ENCODE measurements around the gene CPNE6. TPM values are rescaled to one million over a fixed set of nuclear protein-coding genes. Genes with fewer than 3 reads are reported as not detected.

CPNE6 gene
- total and polyA plus RNA-seq, 2 donors from 2014 or later, result 0.19 to 3.4 TPM

GRCh38 chr14:24057867-24058259 lies 13.5 kb upstream of the CPNE6 start:
- no peaks in the 10 kb centered on the region for H3K9me3 ChIP-seq (ENCODE audit: control insufficient read depth in 2 of 3, insufficient read depth in 1 of 3, low read length in 3 of 3)
- intact Hi-C loops (cut with DNase I), result no loop called here
- no peak overlapping the region for H3K27ac ChIP-seq (ENCODE audit: low read depth in 2 of 2, low read length in 2 of 2)
- H3K4me1 ChIP-seq (ENCODE audit: control insufficient read depth in 2 of 3, insufficient read depth in 2 of 3, low read depth in 1 of 3, low read length in 3 of 3), result peaks cover 0 to 26% (median 14%) of the 10 kb centered on the region in 3 donors
- H3K27me3 ChIP-seq (ENCODE audit: control insufficient read depth, insufficient read depth, low read length), result no peaks in the 10 kb centered on the region
- no peaks in the 10 kb centered on the region for H3K36me3 ChIP-seq (ENCODE audit: control insufficient read depth in 2 of 3, insufficient read depth in 3 of 3, low read length in 3 of 3)
- peak in 1 of 5 donors; percentile 67 for DNase-seq
- H3K4me3 ChIP-seq (ENCODE audit: low read length in 3 of 3), result no peak overlapping the region
- no peak overlapping the region for H3K9ac ChIP-seq (ENCODE audit: low read length in 3 of 3)
- FAIRE-seq, result no peak
- TF ChIP-seq, protein P1, sequence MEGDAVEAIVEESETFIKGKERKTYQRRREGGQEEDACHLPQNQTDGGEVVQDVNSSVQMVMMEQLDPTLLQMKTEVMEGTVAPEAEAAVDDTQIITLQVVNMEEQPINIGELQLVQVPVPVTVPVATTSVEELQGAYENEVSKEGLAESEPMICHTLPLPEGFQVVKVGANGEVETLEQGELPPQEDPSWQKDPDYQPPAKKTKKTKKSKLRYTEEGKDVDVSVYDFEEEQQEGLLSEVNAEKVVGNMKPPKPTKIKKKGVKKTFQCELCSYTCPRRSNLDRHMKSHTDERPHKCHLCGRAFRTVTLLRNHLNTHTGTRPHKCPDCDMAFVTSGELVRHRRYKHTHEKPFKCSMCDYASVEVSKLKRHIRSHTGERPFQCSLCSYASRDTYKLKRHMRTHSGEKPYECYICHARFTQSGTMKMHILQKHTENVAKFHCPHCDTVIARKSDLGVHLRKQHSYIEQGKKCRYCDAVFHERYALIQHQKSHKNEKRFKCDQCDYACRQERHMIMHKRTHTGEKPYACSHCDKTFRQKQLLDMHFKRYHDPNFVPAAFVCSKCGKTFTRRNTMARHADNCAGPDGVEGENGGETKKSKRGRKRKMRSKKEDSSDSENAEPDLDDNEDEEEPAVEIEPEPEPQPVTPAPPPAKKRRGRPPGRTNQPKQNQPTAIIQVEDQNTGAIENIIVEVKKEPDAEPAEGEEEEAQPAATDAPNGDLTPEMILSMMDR (IDR thresholded peaks at IDR 0.05; ENCODE audit: borderline replicate concordance, extremely low read depth, insufficient read depth), result no peak

DNA sequence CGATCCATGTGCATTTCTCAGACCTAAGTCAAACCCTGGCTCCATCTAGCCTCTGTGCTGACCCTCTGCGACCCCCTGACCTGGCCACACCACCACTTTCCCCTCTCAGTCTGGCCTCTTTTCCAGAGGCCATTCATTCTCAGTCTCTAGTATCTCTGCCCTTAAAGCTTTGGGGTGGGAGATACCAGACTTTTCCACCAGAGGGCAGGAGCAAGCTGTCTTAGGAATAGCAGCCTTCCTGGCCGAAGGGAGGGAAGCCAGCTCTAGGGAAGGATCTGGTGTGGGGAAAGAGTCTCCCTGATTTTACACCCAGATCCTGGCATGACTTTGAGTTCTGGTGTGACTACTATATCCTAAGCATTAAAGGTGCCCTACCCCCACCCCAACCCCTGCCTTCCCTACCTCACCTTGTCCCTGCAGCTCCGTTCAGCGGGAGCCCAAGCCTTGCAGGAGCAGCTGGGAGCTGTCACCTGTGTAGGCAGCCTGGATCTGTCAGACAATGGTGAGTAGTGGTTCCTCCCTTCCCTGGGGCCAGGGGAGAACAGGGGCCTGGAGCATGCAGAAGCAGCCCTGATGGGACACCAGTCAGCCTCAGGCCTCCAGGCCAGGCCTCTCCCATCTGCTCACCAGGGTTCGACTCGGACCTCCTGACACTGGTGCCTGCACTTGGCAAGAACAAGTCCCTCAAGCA lies 13.0 kb upstream of the CPNE6 start:
- FAIRE-seq (peak; percentile 33), DNase-seq (peak in 4 of 5 donors; percentile 77 to 94 (median 89))
- intact Hi-C loops (cut with DNase I), result no loop called here
- H3K4me1 ChIP-seq (ENCODE audit: control insufficient read depth in 2 of 3, insufficient read depth in 2 of 3, low read depth in 1 of 3, low read length in 3 of 3), result peaks cover 0 to 26% (median 14%) of the 10 kb centered on the region in 3 donors
- TF ChIP-seq, protein P1 (IDR thresholded peaks at IDR 0.05; ENCODE audit: borderline replicate concordance, extremely low read depth, insufficient read depth), result peak; percentile 95
- no peaks in the 10 kb centered on the region for H3K9me3 ChIP-seq (ENCODE audit: control insufficient read depth in 2 of 3, insufficient read depth in 1 of 3, low read length in 3 of 3)
- H3K4me3 ChIP-seq (ENCODE audit: low read length in 3 of 3), result no peak overlapping the region
- no peaks in the 10 kb centered on the region for H3K27me3 ChIP-seq (ENCODE audit: control insufficient read depth, insufficient read depth, low read length)
- no peak overlapping the region for H3K9ac ChIP-seq (ENCODE audit: low read length in 3 of 3)
- no peak overlapping the region for H3K27ac ChIP-seq (ENCODE audit: low read depth in 2 of 2, low read length in 2 of 2)
- no peaks in the 10 kb centered on the region for H3K36me3 ChIP-seq (ENCODE audit: control insufficient read depth in 2 of 3, insufficient read depth in 3 of 3, low read length in 3 of 3)

DNA sequence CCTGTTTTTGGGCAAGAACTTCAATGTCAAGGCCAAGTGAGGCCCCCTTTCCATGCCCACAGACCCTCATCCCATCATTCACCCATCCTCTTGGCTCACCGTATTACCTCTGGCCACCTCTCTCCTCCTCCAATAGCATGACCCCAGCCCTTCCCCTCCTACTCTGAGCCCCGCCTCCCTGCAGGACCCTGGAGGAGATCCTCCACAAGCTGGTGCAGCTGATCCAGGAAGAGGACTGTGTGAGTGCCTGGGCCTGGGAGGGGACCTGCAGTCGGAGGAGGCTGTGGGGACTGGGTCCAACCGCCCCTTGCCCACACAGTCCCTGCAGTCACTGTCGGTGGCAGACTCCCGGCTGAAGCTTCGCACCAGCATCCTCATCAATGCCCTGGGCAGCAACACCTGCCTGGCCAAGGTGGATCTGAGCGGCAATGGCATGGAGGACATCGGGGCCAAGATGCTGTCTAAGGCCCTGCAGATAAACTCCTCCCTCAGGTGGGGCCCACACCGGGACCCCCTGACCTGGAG lies 12.3 kb upstream of the CPNE6 start:
- Histone ChIP-seq H3K4me1 (ENCODE audit: control insufficient read depth in 2 of 3, insufficient read depth in 2 of 3, low read depth in 1 of 3, low read length in 3 of 3) (peaks cover 0 to 26% (median 14%) of the 10 kb centered on the region in 3 donors), H3K4me3 (ENCODE audit: low read length in 3 of 3) (no peak overlapping the region), H3K9ac (ENCODE audit: low read length in 3 of 3) (no peak overlapping the region), H3K36me3 (ENCODE audit: control insufficient read depth in 2 of 3, insufficient read depth in 3 of 3, low read length in 3 of 3) (no peaks in the 10 kb centered on the region), H3K27me3 (ENCODE audit: control insufficient read depth, insufficient read depth, low read length) (no peaks in the 10 kb centered on the region), H3K27ac (ENCODE audit: low read depth in 2 of 2, low read length in 2 of 2) (no peak overlapping the region), H3K9me3 (ENCODE audit: control insufficient read depth in 2 of 3, insufficient read depth in 1 of 3, low read length in 3 of 3) (no peaks in the 10 kb centered on the region)
- TF ChIP-seq, protein P1 (IDR thresholded peaks at IDR 0.05; ENCODE audit: borderline replicate concordance, extremely low read depth, insufficient read depth), result no peak
- intact Hi-C loops (cut with DNase I), result no loop called here
- FAIRE-seq (no peak), DNase-seq (peak in 1 of 5 donors; percentile 52)
